ENCODE data around the gene ETS1. TPM values are rescaled to one million over a fixed set of nuclear protein-coding genes. Genes with fewer than 3 reads are reported as not detected.

ETS1 gene
- 55.9 and 69.3 TPM in 2 replicates for total RNA-seq
- long read RNA-seq, partial matches to known transcripts = 0 of 19 reads
- long read RNA-seq, other reads (novel, unspliced or antisense) = 18 of 19 reads

GRCh38 chr11:128587415-128587814 is at the start of gene ETS1:
Gene ETS1 (minus strand): TSS chr11:128587558. CDS start chr11:128573130, 14,428 bp downstream.
- no peak for TF ChIP-seq CTCF (conservative IDR thresholded peaks at IDR 0.05)
- peak within 1 kb of the TSS; percentile 53 for H3K4me3 Mint-ChIP-seq
- H3K4me1 Mint-ChIP-seq = peaks cover 27% of the 10 kb centered on the region
- H3K27ac Mint-ChIP-seq (ENCODE audit: unreplicated experiment) = no peak within 1 kb of the TSS
- H3K36me3 Mint-ChIP-seq (ENCODE audit: low read depth) = no peaks in the 10 kb centered on the region
- no peak for DNase-seq (ENCODE audit: low read depth, low spot score)
- H3K27me3 Mint-ChIP-seq (ENCODE audit: low read depth) = peaks cover 93% of the 10 kb centered on the region
- peaks cover 3% of the 10 kb centered on the region for H3K9me3 Mint-ChIP-seq

GRCh38 chr11:128634395-128634794 is 47.0 kb upstream of the ETS1 start:
- Mint-ChIP-seq H3K27me3 (ENCODE audit: low read depth) (peaks cover 4% of the 10 kb centered on the region), H3K27ac (ENCODE audit: unreplicated experiment) (no peak overlapping the region), H3K4me3 (no peak overlapping the region), H3K4me1 (peaks cover 14% of the 10 kb centered on the region), H3K36me3 (ENCODE audit: low read depth) (no peaks in the 10 kb centered on the region), H3K9me3 (no peaks in the 10 kb centered on the region)
- DNase-seq (ENCODE audit: low read depth, low spot score) = no peak
- TF ChIP-seq CTCF (conservative IDR thresholded peaks at IDR 0.05) = no peak

- Mint-ChIP-seq H3K4me3 (no peak overlapping the region), H3K27ac (ENCODE audit: unreplicated experiment) (no peak overlapping the region), H3K36me3 (ENCODE audit: low read depth) (no peaks in the 10 kb centered on the region), H3K9me3 (no peaks in the 10 kb centered on the region), H3K27me3 (ENCODE audit: low read depth) (peaks cover 4% of the 10 kb centered on the region), H3K4me1 (peaks cover 16% of the 10 kb centered on the region)
- no peak for TF ChIP-seq CTCF (conservative IDR thresholded peaks at IDR 0.05)
- DNase-seq (ENCODE audit: low read depth, low spot score) = no peak
Observed at GRCh38 chr11:128633384-128633965, 46.1 kb upstream of the ETS1 start.

GRCh38 chr11:128632141-128632791 is 44.9 kb upstream of the ETS1 start:
- DNase-seq (ENCODE audit: low read depth, low spot score) = peak; percentile 43
- TF ChIP-seq CTCF (conservative IDR thresholded peaks at IDR 0.05) = peak; percentile 72
- H3K4me3 Mint-ChIP-seq = no peak overlapping the region
- no peaks in the 10 kb centered on the region for H3K36me3 Mint-ChIP-seq (ENCODE audit: low read depth)
- H3K27me3 Mint-ChIP-seq (ENCODE audit: low read depth) = peaks cover 7% of the 10 kb centered on the region
- peaks cover 19% of the 10 kb centered on the region for H3K4me1 Mint-ChIP-seq
- no peaks in the 10 kb centered on the region for H3K9me3 Mint-ChIP-seq
- H3K27ac Mint-ChIP-seq (ENCODE audit: unreplicated experiment) = no peak overlapping the region

GRCh38 chr11:128630367-128631230 is 43.2 kb upstream of the ETS1 start:
- no peaks in the 10 kb centered on the region for H3K36me3 Mint-ChIP-seq (ENCODE audit: low read depth)
- H3K4me1 Mint-ChIP-seq = peaks cover 31% of the 10 kb centered on the region
- no peak overlapping the region for H3K4me3 Mint-ChIP-seq
- peak; percentile 90 for DNase-seq (ENCODE audit: low read depth, low spot score)
- TF ChIP-seq CTCF (conservative IDR thresholded peaks at IDR 0.05) = peak; percentile 93
- peaks cover 11% of the 10 kb centered on the region for H3K27me3 Mint-ChIP-seq (ENCODE audit: low read depth)
- H3K27ac Mint-ChIP-seq (ENCODE audit: unreplicated experiment) = no peak overlapping the region
- H3K9me3 Mint-ChIP-seq = no peaks in the 10 kb centered on the region
